GM10266 (cell line): ENCODE data around the gene NLGN3.

ENCODE experiments used
- DNase-seq: peaks from one replicate; pipeline ENCODE4 v3.0.0; 2012; ENCODE audit errors: extremely low spot score
- CTCF ChIP-seq: IDR thresholded peaks from 2 replicates; pipeline ENCODE4 v1.5.1; 2012; ENCODE audit warnings: mild to moderate bottlenecking, low read depth; ENCODE audit not compliant: control insufficient read depth, insufficient read depth; ENCODE audit errors: missing control alignments

The NLGN3 gene

DNA sequence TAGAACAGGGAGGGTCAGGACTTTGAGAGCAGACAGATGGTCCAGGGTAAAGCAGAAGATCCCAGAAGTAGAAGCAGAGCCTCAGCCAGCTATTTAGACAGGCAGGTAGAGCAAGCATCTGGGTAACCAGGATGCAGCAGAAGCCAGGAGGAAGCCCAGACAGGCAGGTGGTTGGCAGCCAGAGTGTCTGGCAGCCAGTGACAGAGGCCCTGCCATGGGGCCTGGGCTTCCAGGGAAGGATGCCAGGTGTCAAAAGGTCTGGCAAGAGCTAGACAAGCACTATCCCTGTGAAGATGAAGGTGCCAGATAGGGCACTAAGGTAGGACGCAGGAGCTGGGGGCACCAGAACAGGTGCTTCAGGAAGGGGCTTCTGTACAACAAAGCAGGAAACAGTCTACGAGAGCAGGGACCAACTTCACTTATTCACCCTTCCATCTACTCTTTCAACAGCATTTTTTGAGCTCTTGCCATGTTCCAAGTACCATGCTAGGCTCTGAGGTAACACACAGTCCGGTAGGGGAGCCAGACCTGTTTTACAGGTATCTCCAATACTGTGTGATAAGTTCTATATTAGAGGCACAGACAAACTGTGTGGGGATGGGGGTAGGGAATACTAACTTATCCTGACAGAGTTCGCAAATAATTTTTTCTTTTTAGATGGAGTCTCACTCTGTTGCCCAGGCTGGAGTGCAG, 40.3 kb downstream of the NLGN3 start:
- TF ChIP-seq CTCF = no peak
- DNase-seq = no peak

GRCh38 chrX:71191248-71191647, 46.6 kb downstream of the NLGN3 start:
- no peak for DNase-seq
- TF ChIP-seq CTCF = no peak

DNA sequence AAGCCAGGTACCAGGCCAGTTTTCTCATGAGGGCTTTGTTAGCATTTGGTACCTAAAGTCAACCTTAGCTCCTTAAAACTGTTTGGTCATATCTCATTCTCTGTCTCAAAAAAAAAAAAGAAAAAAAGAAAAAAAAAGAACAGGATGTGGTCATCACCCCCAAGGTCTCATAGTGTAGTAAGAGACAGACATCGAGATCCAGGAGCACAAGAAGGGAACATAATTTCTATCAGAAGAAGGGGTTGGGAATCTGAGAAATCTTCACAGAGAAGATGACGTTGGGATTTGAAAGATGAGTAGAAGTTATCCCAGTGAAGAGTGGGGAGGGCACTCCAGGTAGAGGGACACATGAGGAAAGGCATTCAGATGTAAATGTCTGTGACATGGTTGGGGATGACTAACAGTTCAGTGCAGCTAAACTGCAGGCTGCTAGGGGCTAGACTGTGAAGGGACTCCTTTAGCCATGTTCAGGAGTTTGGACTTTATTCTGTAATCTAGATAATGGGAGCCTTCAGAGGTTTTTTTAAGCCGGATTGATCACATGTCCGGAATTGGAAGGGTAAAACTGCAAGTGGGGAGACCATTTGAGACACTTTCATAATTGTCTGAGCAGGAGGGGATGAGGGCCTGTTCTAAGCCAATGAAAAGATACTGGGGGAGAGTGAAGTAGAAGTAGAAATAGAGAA, 51.5 kb downstream of the NLGN3 start:
- DNase-seq = peak; percentile 10
- TF ChIP-seq CTCF = no peak

DNA sequence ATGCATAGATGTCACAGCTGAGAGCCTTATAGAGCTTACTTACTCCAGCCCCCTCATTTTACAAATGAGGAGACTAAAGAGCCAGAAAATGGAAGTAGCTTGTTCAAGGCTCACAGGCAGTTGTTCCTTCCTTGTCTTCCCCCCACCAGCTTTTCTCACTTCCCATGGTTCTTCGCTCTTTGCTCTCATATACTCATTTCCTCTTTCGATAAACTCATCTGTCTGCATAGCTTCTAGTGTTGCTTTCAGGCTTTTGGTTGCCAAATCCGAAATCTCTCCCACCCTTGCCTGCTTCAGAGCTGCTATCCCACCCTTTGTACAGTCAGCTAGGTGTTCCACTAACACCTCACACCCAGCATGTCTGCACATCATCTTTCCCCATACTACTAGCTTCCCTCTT, 53.4 kb downstream of the NLGN3 start:
- no peak for TF ChIP-seq CTCF
- peak; percentile 39 for DNase-seq

DNA sequence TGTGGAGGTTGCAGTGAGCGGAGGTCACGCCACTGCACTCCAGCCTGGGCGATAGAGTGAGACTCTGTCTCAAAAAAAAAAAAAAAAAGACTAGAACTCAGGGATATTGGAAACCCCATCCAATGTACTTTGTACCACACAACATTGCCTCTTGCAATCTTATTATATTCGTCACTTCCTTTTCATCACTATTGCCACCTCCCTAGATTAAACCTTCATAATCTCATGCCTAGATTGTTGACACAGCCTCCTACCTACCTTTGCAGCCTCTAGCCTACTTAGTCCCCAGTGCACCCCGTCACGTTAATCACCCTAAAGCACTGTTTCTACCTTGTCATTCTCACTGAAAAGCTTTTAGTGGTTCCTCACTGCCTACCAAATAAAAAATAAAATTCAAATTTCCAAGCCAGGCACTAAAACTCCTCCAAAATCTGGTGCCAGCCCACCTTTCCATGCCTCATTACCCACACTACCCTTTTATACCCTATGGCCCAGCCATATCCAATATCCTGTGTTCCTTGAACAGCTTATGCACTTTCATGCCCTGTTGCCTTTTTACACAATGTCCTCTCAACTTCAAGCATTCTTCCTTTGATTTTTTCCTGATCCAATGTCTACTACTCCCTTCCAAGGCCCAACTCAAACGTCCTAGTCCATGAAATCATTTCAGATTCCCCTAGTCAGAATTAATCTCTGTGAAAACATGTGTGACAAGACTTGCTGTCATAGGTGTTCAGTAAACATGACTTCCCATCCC, 54.8 kb downstream of the NLGN3 start:
- no peak for DNase-seq
- no peak for TF ChIP-seq CTCF

DNA sequence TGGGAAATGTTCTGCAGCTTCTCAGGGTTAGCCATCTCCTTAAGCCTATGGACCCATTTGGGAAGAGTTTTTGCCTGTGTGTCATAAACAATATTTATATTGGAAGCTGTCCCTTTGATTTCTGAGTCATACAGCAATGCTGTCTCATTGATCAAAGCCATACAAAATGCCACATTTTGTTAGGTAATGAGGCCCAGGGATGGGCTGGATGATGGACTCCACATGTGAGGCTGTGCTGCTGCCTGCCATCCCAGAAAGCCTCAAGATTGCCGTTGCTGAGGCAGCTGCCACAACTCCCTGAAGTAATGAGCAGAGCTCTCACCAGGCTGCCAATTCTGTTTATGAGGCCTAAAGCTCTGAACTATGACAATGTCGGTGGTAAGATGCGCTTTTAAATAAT, 66.2 kb downstream of the NLGN3 start:
- no peak for TF ChIP-seq CTCF
- no peak for DNase-seq
